Nephron progenitor cell (in vitro differentiated cells): ENCODE data around the gene EXOC1.
A peak's percentile ranks its signal among the peaks of the same experiment; 100 is the strongest.
"Not testable (repeated sequence)": the region's sequence is repeated elsewhere in the genome, so short reads cannot be mapped to it uniquely, and the experiment has no call there.

Experiments used
- DNase-seq: peaks from one replicate; pipeline ENCODE4 v3.0.0; 2021
- H3K27ac Mint-ChIP-seq: 2 replicates; pipeline ENCODE4 v1.8.0; 2021; ENCODE audit warnings: mild to moderate bottlenecking, moderate library complexity, mixed read lengths
- H3K27me3 Mint-ChIP-seq: 2 replicates; pipeline ENCODE4 v1.8.0; 2021; ENCODE audit warnings: mild to moderate bottlenecking, low read depth, mixed read lengths; ENCODE audit not compliant: poor library complexity
- H3K36me3 Mint-ChIP-seq: 2 replicates; pipeline ENCODE4 v1.8.0; 2021; ENCODE audit warnings: low read depth, mixed read lengths
- H3K4me1 Mint-ChIP-seq: 2 replicates; pipeline ENCODE4 v1.8.0; 2021; ENCODE audit warnings: mixed read lengths
- H3K4me3 Mint-ChIP-seq: 2 replicates; pipeline ENCODE4 v1.8.0; 2021; ENCODE audit warnings: mild to moderate bottlenecking, moderate library complexity, mixed read lengths
- H3K9me3 Mint-ChIP-seq: 2 replicates; pipeline ENCODE4 v1.8.0; 2021; ENCODE audit warnings: mild to moderate bottlenecking, moderate library complexity, mixed read lengths
- TF ChIP-seq, protein P1 (sequence below): fragments of 200-600 bp; sonication (generic); IDR thresholded peaks from 2 replicates; pipeline ENCODE4 v1.5.0; 2021; ENCODE audit warnings: antibody characterized with exemption

The EXOC1 gene

GRCh38 chr4:55928846-55929245 is 75.4 kb downstream of the EXOC1 start:
- Mint-ChIP-seq H3K4me1 (peaks cover 21% of the 10 kb centered on the region), H3K27ac (no peak overlapping the region), H3K27me3 (no peaks in the 10 kb centered on the region), H3K9me3 (peaks cover 3% of the 10 kb centered on the region), H3K36me3 (no peaks in the 10 kb centered on the region), H3K4me3 (no peak overlapping the region)
- TF ChIP-seq, protein P1, sequence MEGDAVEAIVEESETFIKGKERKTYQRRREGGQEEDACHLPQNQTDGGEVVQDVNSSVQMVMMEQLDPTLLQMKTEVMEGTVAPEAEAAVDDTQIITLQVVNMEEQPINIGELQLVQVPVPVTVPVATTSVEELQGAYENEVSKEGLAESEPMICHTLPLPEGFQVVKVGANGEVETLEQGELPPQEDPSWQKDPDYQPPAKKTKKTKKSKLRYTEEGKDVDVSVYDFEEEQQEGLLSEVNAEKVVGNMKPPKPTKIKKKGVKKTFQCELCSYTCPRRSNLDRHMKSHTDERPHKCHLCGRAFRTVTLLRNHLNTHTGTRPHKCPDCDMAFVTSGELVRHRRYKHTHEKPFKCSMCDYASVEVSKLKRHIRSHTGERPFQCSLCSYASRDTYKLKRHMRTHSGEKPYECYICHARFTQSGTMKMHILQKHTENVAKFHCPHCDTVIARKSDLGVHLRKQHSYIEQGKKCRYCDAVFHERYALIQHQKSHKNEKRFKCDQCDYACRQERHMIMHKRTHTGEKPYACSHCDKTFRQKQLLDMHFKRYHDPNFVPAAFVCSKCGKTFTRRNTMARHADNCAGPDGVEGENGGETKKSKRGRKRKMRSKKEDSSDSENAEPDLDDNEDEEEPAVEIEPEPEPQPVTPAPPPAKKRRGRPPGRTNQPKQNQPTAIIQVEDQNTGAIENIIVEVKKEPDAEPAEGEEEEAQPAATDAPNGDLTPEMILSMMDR, result no peak
- DNase-seq, result no peak

DNA sequence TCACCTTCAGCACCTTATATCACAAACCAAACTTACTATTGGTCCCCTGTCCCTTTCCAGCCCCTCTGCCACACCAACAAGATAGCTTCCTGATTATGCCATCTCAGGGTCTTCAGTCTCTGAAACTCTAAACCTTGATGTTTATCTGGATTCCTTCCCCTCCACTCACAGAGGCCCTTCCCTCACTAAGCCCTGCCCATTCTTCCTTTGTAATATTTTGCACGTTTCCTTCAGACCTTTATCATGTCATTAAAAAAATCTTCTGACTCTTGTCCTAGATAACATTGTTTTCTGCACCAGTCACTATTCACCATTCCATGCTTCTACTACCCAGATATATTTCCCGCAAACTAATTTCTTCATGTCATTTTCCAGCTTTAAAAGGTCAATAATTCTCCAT is 77.6 kb downstream of the EXOC1 start:
- no peaks in the 10 kb centered on the region for H3K27me3 Mint-ChIP-seq
- peak overlapping the region; percentile 1 for H3K27ac Mint-ChIP-seq
- no peak for DNase-seq
- no peak overlapping the region for H3K4me3 Mint-ChIP-seq
- peaks cover 8% of the 10 kb centered on the region for H3K9me3 Mint-ChIP-seq
- TF ChIP-seq, protein P1, result no peak
- no peaks in the 10 kb centered on the region for H3K36me3 Mint-ChIP-seq
- peaks cover 20% of the 10 kb centered on the region for H3K4me1 Mint-ChIP-seq

- TF ChIP-seq, protein P1, result no peak
- Mint-ChIP-seq H3K4me1 (peaks cover 13% of the 10 kb centered on the region), H3K36me3 (no peaks in the 10 kb centered on the region), H3K4me3 (no peak overlapping the region), H3K27me3 (no peaks in the 10 kb centered on the region), H3K27ac (no peak overlapping the region), H3K9me3 (peaks cover 16% of the 10 kb centered on the region)
- DNase-seq, result no peak
Observed at GRCh38 chr4:55931833-55932232, 78.4 kb downstream of the EXOC1 start.

- Mint-ChIP-seq H3K9me3 (peaks cover 23% of the 10 kb centered on the region), H3K27ac (no peak overlapping the region), H3K4me3 (no peak overlapping the region), H3K4me1 (peaks cover 9% of the 10 kb centered on the region), H3K27me3 (no peaks in the 10 kb centered on the region), H3K36me3 (no peaks in the 10 kb centered on the region)
- TF ChIP-seq, protein P1, result no peak
- DNase-seq, result no peak
Observed at GRCh38 chr4:55932511-55932910, 79.1 kb downstream of the EXOC1 start.

DNA sequence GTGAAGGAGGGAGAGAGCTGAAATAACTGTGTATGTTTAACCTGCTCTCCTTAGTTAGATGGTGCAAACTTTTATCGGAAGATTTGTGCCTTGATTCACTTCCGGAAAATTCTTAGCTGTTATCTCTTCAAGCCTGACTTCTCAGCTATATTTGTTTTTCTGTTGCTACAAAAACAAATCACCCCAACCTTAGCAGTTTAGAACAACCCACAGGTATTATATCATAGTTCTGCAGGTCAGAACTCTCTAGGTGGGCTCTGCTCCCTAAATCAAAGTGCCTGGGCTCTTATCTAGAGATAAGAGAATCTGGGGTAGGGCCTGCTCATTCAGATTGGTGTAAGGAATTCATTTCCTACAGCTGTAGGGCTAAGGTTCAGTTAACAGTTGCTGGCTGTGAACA is 80.2 kb downstream of the EXOC1 start:
- Mint-ChIP-seq H3K27ac (no peak overlapping the region), H3K4me1 (peaks cover 9% of the 10 kb centered on the region), H3K27me3 (no peaks in the 10 kb centered on the region), H3K4me3 (no peak overlapping the region), H3K9me3 (peaks cover 29% of the 10 kb centered on the region), H3K36me3 (no peaks in the 10 kb centered on the region)
- TF ChIP-seq, protein P1, result no peak
- DNase-seq, result no peak

GRCh38 chr4:55935907-55936306 is 82.5 kb downstream of the EXOC1 start:
- H3K27ac Mint-ChIP-seq, H3K4me3 Mint-ChIP-seq, H3K36me3 Mint-ChIP-seq, H3K4me1 Mint-ChIP-seq, H3K27me3 Mint-ChIP-seq, DNase-seq: not testable (repeated sequence)
- peaks cover 31% of the 10 kb centered on the region for H3K9me3 Mint-ChIP-seq
